Smooth muscle cell (in vitro differentiated cells): ENCODE results near the gene HLCS. TPM values are rescaled to one million over a fixed set of nuclear protein-coding genes. Genes with fewer than 3 reads are reported as not detected.

Source experiments
- DNase-seq: peaks from one replicate; lab custom pipeline; 2025; ENCODE audit not compliant: unreplicated experiment; lab: John Stamatoyannopoulos, UW
- H2AFZ ChIP-seq: fragments of 200-600 bp; sonication (generic); 2 replicates; pipeline ENCODE4 v1.6.0; 2016; ENCODE audit warnings: antibody characterized with exemption, low read depth, mild to moderate bottlenecking
- H3F3A ChIP-seq: fragments of 200-600 bp; sonication (generic); 2 replicates; pipeline ENCODE4 v1.6.0; 2017; ENCODE audit warnings: antibody characterized with exemption, low read depth
- H3K27ac ChIP-seq: fragments of 200-600 bp; sonication (generic); 2 replicates; pipeline ENCODE4 v1.5.1; 2016; ENCODE audit warnings: low read depth, mild to moderate bottlenecking
- H3K27me3 ChIP-seq: fragments of 200-600 bp; sonication (generic); 2 replicates; pipeline ENCODE4 v1.6.1; 2016; ENCODE audit warnings: low read depth, mild to moderate bottlenecking
- H3K36me3 ChIP-seq: fragments of 200-600 bp; sonication (generic); 2 replicates; pipeline ENCODE4 v1.5.1; 2016; ENCODE audit warnings: low read depth
- H3K4me1 ChIP-seq: fragments of 200-600 bp; sonication (generic); 2 replicates; pipeline ENCODE4 v1.5.1; 2016; ENCODE audit warnings: low read depth
- H3K4me2 ChIP-seq: fragments of 200-600 bp; sonication (generic); 2 replicates; pipeline ENCODE4 v1.6.0; 2016; ENCODE audit warnings: mild to moderate bottlenecking
- H3K4me3 ChIP-seq: fragments of 200-600 bp; sonication (generic); 2 replicates; pipeline ENCODE4 v1.5.1; 2016; ENCODE audit warnings: mild to moderate bottlenecking
- H3K79me2 ChIP-seq: fragments of 200-600 bp; sonication (generic); 2 replicates; pipeline ENCODE4 v1.6.0; 2016; ENCODE audit warnings: low read depth, mild to moderate bottlenecking
- H3K9ac ChIP-seq: fragments of 200-600 bp; sonication (generic); 2 replicates; pipeline ENCODE4 v1.6.0; 2016; ENCODE audit warnings: low read depth
- H3K9me3 ChIP-seq: fragments of 200-600 bp; sonication (generic); replicated peaks from 2 replicates; pipeline ENCODE4 v1.5.1; 2016; ENCODE audit warnings: low read depth
- H4K20me1 ChIP-seq: fragments of 200-600 bp; sonication (generic); 2 replicates; pipeline ENCODE4 v1.6.0; 2016; ENCODE audit warnings: low read depth
- WGBS: methylation state at CpG from one replicate; pipeline ENCODE4 v1.1.7; 2016; ENCODE audit warnings: low lambda C conversion rate; 5-methylcytosine and 5-hydroxymethylcytosine counted together
- polyA plus RNA-seq: library from polyadenylated mRNA; unstranded; fragments of >200 nt; fragmentation: Nextera tagmentation; extraction: Ambion mirVana; gene quantifications from 2 replicates; pipeline ENCODE4 v1.2.1, GENCODE V29; 2016
- total RNA-seq: library from RNA; depleted of rRNA; stranded (reverse); fragments of >200 nt; gene quantifications from 2 replicates; pipeline ENCODE4 v1.2.3, GENCODE V29; 2014
- TF ChIP-seq, protein P1 (sequence below): fragments of 200-600 bp; sonication (generic); IDR thresholded peaks from 2 replicates; pipeline ENCODE4 v1.5.1; 2017; ENCODE audit warnings: borderline replicate concordance, mild to moderate bottlenecking, antibody characterized with exemption; ENCODE audit not compliant: insufficient read depth, poor library complexity, severe bottlenecking

Gene HLCS
- total and polyA plus RNA-seq, 2 experiments from 2014 or later = 7.5 to 20.6 TPM

- Histone ChIP-seq H3K4me2 (no peak overlapping the region), H3K27me3 (no peaks in the 10 kb centered on the region), H3K36me3 (no peaks in the 10 kb centered on the region), H3K27ac (no peak overlapping the region), H3K4me1 (peaks cover 2% of the 10 kb centered on the region), H3K9ac (no peak overlapping the region), H3K9me3 (no peaks in the 10 kb centered on the region), H3K4me3 (no peak overlapping the region), H3K79me2 (no peaks in the 10 kb centered on the region), H2AFZ (no peak overlapping the region), H3F3A (peaks cover 6% of the 10 kb centered on the region), H4K20me1 (no peaks in the 10 kb centered on the region)
- DNase-seq = no peak
- TF ChIP-seq, protein P1, sequence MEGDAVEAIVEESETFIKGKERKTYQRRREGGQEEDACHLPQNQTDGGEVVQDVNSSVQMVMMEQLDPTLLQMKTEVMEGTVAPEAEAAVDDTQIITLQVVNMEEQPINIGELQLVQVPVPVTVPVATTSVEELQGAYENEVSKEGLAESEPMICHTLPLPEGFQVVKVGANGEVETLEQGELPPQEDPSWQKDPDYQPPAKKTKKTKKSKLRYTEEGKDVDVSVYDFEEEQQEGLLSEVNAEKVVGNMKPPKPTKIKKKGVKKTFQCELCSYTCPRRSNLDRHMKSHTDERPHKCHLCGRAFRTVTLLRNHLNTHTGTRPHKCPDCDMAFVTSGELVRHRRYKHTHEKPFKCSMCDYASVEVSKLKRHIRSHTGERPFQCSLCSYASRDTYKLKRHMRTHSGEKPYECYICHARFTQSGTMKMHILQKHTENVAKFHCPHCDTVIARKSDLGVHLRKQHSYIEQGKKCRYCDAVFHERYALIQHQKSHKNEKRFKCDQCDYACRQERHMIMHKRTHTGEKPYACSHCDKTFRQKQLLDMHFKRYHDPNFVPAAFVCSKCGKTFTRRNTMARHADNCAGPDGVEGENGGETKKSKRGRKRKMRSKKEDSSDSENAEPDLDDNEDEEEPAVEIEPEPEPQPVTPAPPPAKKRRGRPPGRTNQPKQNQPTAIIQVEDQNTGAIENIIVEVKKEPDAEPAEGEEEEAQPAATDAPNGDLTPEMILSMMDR = no peak
- 96% methylated on average over 4 of the region's 4 CpGs for WGBS
These were observed 2.1 kb downstream of the HLCS start for GRCh38 chr21:36964398-36964797.

DNA sequence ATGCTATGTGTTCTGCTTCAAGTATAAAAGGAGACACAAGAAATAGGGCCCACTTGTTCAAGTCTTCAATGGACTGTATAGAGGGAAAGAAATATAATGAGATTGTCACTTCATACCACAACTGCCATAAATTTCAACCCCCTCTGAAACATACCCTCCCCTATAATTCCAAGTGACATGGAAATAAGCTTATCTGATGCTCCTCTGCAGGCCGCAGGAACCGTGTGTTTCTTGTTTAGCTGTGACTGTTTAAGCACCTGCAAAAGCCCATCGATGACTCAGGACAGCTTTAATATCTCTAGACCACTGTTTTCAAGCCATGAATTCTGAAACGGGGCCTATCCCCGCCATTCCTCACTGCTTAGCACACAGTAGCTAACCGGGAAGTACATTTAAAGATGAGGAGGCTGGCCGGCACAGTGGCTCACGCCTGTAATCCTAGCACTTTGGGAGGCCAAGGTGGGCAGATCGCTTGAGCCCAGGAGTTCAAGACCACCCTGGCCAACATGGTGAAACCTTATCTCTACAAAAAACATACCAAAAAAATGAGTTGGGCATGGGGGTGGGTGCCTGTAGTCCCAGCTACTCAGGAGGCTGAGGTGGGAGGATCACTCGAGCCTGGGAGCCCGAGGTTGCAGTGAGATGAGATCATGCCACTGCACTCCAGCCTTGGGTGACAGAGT lies 4.2 kb downstream of the HLCS start:
- DNase-seq = no peak
- Histone ChIP-seq H3K36me3 (no peaks in the 10 kb centered on the region), H3K27ac (no peak overlapping the region), H3K4me1 (peaks cover 1% of the 10 kb centered on the region), H3K9ac (no peak overlapping the region), H3K27me3 (no peaks in the 10 kb centered on the region), H4K20me1 (no peaks in the 10 kb centered on the region), H3K79me2 (no peaks in the 10 kb centered on the region), H3K4me2 (no peak overlapping the region), H3F3A (peaks cover 3% of the 10 kb centered on the region), H3K9me3 (no peaks in the 10 kb centered on the region), H3K4me3 (no peak overlapping the region), H2AFZ (no peak overlapping the region)
- 83% methylated on average over 11 of the region's 11 CpGs for WGBS
- TF ChIP-seq, protein P1 = no peak

DNA sequence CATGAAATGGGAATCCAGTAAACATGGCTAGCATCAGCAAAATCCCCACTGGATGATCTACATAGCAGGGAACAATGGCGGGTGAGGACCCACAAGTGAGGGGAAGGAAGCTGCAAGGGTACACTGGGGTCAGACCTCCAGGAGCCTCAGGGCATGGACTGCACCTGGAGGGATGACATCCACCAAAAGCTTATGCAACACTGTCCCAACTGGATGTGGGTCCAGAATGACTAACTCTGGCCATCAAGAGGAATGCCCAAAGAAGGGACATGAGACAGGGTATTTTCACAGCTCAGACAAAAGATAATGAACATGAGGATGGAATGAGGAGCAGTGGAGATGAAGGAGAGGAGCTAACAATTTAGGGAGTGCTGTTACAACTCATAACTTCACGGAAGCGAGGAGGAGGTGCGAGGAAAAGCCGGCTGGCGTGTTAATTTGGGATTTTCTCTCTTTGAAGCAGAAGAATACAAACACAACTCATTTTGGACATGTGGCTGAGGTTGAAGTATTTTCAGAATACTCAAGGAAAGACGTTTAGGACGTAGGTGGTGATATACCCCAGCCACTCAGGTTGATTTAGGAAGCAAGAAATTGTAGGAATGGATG lies 5.7 kb downstream of the HLCS start:
- H3K9ac ChIP-seq = no peak overlapping the region
- no peak overlapping the region for H3K27ac ChIP-seq
- no peaks in the 10 kb centered on the region for H3F3A ChIP-seq
- 96% methylated on average over 8 of the region's 8 CpGs for WGBS
- no peaks in the 10 kb centered on the region for H3K9me3 ChIP-seq
- H3K79me2 ChIP-seq = no peaks in the 10 kb centered on the region
- H2AFZ ChIP-seq = no peak overlapping the region
- H3K27me3 ChIP-seq = no peaks in the 10 kb centered on the region
- H4K20me1 ChIP-seq = no peaks in the 10 kb centered on the region
- no peaks in the 10 kb centered on the region for H3K36me3 ChIP-seq
- TF ChIP-seq, protein P1 = no peak
- no peak overlapping the region for H3K4me2 ChIP-seq
- no peak overlapping the region for H3K4me3 ChIP-seq
- no peak for DNase-seq
- H3K4me1 ChIP-seq = no peaks in the 10 kb centered on the region
